Mesenteric fat pad (tissue), 1 donor: ENCODE data around the gene SERPINH1. TPM values are rescaled to one million over a fixed set of nuclear protein-coding genes. Genes with fewer than 3 reads are reported as not detected.

Experiments
- DNase-seq: peaks from one replicate; pipeline ENCODE4 v3.0.0-alpha.2; 2020; ENCODE audit warnings: low spot score
- total RNA-seq: library from RNA; stranded (reverse); fragmentation: NEBNext Ultra II Directional; extraction: Animal tissue kit (Norgen Biotek cat#: 25700); gene quantifications from one replicate; pipeline ENCODE4 v1.2.1, GENCODE V29; 2021
- donor health status: DM: yes; HTN: yes; CAD: no.

The SERPINH1 gene
- total RNA-seq, 1 donor from 2014 or later: 309 TPM

DNA sequence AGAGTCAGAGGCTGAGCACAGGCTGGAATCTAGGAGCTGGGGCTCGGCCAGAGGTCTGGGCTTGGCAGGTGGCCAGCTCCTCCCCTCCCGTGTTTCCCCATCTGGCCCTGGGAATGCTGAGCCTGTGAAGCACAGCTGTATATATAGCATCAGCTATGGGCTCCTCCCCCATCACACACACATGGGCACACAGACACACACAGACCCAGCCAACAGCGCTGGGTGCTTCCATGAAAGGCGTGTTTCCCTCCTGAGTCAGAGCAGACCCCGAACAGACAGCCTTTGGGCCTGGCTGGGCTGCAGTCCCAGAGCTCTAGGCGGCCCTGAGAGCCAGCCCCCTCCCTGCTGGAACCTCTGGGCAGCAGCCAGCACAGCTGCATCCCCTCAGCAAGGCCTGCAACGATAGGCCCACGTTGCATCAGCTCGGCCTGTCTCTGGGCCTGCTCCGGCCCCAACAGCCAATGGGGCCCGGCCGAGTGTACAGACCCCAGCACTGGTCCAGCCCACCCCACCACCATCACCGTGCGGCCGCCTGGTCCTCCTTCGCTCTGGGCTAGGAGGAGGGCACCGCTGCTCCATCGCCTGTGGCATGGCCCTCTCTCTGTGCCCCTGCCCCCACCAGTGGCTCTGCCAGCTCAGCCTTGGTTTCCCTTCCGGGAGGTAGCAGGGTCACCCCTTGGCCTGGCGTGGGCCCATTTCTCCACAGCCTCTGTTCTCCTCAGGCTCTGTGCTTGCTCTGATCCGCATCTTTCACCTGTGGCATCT, 7.6 kb upstream of the SERPINH1 start:
- peak; percentile 93 for DNase-seq

DNA sequence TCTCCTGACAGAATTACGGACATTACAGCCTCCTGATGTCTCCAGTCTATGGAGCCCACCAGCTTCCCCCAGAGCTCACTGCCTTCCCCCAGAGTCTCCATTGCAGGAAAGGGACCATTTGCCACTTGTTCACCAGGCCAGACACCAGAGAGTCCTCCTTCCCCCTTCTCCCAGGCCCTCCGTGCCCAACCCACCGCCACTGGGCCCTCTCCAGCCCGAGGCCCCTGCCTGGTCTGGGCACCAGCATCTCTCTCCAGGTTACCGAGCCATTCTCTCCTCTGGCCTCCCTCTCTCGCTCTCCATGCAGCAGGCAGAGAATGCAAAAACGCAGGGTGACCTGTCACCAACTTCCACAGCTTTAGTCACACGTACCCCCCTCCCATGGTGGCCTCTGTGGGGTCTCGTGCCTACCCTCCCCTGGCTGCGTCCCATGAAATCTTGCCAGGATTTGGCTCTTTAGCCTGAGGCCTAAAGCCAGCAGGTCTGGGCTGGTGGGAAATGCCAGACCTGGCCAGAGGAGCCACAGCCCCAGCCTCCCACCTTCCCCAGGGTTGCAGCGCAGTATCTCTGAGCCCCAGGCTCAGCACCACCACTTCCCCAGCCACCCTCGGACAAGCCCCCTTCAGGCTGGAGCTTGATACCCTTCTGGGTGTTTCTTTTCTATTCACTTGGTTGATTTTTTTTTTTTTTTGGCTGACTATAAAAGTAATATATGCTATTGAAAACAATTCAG, 6.8 kb upstream of the SERPINH1 start:
- DNase-seq: no peak

- DNase-seq: no peak
Observed at GRCh38 chr11:75556275-75556674, 5.8 kb upstream of the SERPINH1 start.

- no peak for DNase-seq
Observed at GRCh38 chr11:75557666-75558494, 4.2 kb upstream of the SERPINH1 start.

DNA sequence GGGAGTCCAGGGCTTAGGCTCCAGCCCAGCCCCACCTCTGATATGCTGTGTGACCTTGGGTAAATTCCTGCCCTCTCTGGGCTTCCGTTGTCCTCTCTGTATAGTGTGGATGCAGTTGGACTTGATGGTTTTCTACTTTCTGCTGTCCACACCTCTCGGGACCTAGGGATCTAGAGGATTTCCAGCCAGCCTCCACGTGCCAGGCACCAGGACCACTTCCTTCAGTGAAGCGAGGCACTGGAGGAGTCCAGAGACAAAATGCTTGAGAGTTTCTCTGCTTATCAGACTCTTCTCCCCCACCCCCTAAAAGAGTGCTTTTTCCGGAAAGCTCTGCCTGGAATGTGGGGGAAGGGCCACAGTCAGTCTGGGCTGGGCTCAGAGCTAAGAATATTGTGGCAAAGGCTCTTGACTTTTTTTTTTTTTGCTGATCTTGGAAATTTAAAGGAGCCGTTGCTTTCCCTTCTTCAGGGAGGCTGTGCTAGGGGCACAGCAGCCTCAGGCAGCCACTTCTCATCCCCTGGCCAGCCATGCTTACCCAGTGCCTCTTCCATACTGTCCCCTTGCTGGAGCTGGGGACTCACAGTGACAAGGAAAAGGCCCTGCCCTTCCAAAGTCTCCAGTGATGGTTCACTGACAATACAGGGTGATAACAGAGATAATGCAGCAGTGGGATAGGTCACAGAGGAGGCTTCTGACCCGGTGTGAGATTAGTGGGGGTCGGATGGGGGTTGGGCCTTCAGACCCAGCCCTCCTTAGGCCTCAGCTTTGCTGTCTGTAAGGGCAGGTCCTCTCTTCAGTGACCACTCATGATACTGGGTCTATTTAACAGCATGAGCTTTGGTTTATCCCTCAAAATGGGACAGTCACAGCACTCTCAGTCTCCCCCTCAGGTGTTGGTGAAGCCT, 2.9 kb upstream of the SERPINH1 start:
- DNase-seq: no peak

GRCh38 chr11:75560644-75561043, 1.4 kb upstream of the SERPINH1 start:
- no peak for DNase-seq

DNA sequence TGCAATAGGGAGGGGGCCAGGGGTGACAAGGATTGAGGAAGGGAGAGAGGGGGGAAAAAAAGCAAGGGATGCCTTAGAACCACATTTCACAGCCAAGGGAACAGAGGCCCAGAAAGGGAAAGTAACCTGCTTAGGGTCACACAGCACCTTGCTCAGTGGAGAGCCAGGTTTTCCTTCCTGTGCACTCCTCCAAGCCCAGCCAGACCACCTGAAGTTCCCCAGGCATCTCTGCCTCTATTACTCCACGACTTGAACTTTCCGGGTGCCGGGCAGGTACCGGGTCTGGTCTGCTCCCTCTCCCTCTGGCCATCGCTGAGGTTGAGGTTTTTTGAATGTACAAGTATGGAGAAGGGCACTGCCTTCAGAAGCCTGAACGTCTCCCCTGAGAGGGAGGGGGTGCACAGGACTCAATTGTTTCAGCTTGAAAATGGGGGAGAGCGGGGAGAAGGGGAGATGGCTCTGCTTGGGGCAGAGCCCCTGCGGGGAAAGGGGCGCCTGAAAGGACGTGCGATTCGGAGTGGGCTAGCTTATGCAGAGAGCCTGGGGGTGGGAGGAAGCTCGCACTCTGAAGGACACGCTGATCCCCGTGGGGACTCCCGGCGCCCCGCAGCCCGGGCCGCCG, 516 bp upstream of the SERPINH1 start:
- no peak for DNase-seq

GRCh38 chr11:75562836-75563484, 907 bp downstream of the SERPINH1 start:
- no peak for DNase-seq

GRCh38 chr11:75563501-75563977, 1.5 kb downstream of the SERPINH1 start:
- DNase-seq: no peak

GRCh38 chr11:75563978-75564552, 2.0 kb downstream of the SERPINH1 start:
- DNase-seq: no peak

DNA sequence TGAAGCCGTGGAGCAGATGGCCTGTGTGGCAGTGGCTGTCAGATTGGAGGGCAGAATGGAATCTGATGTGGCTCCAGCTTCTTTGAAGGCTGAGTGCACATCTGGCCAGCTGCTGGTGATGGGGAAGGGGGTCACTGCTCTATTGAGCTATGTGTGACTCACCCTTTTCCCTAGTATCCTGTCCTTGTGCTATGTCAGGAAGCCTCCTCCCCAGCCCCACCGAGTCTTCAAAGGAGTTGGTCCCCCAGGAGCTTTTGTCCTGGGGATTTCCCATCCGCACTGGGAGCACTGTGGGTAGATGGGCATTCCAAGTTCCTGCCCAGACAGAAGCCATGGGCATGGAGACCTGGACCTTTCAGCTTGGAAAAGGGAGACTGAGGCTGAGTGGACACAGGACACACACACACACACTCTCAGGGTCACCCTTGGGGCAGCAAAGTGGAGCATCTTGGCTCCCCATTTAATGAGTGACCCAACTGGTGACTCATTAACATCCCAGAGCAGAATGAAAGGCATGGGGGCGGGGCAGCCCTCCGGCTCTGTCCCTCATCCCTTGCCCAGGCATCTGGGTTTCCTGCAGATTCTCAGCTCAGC, 3.3 kb downstream of the SERPINH1 start:
- DNase-seq: no peak

DNA sequence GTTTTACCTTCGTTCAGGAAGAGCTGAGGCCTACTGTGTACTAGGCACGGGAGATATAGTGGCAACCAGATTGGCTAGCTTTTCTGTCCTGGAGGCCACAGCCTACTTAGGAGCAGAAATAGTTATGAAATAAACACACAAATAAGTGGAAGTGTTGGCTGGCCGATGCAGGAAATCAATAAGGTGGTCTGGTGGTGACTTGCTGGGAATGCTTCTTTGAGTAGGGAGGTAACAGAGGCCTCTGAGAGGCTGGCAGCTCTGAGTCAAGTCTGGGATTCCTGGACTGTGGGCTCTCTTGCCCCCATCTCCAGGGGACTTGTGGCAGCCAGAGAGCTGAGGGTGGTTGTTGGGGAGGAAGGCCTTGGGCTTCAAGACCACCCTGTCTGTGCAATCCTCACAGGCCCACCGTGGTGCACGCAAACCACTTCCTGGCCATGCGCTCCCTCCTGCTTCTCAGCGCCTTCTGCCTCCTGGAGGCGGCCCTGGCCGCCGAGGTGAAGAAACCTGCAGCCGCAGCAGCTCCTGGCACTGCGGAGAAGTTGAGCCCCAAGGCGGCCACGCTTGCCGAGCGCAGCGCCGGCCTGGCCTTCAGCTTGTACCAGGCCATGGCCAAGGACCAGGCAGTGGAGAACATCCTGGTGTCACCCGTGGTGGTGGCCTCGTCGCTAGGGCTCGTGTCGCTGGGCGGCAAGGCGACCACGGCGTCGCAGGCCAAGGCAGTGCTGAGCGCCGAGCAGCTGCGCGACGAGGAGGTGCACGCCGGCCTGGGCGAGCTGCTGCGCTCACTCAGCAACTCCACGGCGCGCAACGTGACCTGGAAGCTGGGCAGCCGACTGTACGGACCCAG, 4.1 kb downstream of the SERPINH1 start:
- DNase-seq: no peak

DNA sequence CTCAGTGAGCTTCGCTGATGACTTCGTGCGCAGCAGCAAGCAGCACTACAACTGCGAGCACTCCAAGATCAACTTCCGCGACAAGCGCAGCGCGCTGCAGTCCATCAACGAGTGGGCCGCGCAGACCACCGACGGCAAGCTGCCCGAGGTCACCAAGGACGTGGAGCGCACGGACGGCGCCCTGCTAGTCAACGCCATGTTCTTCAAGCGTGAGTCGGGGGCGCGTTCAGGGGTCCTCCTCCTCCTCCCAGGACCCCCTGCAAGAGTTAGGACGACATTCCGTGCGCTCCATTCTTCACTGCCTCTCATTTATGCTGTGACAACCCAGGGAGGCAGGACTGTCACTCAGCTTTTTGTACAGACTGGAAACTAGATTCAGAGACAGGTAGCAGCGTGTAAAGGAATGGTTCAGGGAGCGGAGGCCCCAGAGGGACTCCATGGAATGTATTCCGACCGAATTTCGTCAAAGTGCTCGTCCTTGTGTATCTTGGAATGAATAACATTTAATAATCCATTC, 4.8 kb downstream of the SERPINH1 start:
- DNase-seq: no peak

- DNase-seq: no peak
Observed at GRCh38 chr11:75567971-75568370, 5.9 kb downstream of the SERPINH1 start.

- DNase-seq: no peak
Observed at GRCh38 chr11:75568616-75569219, 6.7 kb downstream of the SERPINH1 start.

- DNase-seq: no peak
Observed at GRCh38 chr11:75570559-75571139, 8.6 kb downstream of the SERPINH1 start.

DNA sequence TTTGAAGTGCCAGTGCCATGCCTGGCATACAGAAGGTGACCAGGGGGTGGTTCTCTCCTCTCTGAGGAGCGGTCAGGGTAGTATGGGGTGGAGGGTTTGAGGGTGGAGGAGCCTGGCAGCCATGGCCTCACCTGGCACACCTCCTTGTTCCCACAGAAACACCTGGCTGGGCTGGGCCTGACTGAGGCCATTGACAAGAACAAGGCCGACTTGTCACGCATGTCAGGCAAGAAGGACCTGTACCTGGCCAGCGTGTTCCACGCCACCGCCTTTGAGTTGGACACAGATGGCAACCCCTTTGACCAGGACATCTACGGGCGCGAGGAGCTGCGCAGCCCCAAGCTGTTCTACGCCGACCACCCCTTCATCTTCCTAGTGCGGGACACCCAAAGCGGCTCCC, 9.6 kb downstream of the SERPINH1 start:
- DNase-seq: no peak
